ENCODE data around the gene HS6ST3.

HS6ST3 gene

GRCh38 chr13:96573563-96573962, 483.7 kb downstream of the HS6ST3 start:
- no peak for DNase-seq

- DNase-seq: no peak
These were observed 485.8 kb downstream of the HS6ST3 start for GRCh38 chr13:96575423-96576320.

DNA sequence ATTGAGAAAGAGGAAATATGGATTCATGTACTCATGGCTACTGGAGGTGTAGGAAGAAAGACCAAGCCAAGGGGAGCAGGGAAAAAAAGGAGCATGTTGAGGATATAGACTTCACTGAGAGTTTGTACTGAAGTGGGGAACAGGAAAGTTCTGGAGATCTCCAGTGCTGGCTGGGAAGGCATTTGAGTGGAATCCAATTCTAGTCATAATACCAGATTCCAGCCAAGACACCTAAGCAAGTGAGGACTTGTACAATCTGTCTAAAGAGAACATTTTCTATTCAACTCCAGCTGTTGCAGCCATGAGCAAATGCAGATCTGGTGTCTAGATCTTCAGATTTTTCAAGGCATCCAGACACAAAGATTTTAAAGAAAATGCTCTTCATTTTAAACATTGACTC, 491.8 kb downstream of the HS6ST3 start:
- DNase-seq: no peak

GRCh38 chr13:96615252-96615651, 525.3 kb downstream of the HS6ST3 start:
- no peak for DNase-seq

DNA sequence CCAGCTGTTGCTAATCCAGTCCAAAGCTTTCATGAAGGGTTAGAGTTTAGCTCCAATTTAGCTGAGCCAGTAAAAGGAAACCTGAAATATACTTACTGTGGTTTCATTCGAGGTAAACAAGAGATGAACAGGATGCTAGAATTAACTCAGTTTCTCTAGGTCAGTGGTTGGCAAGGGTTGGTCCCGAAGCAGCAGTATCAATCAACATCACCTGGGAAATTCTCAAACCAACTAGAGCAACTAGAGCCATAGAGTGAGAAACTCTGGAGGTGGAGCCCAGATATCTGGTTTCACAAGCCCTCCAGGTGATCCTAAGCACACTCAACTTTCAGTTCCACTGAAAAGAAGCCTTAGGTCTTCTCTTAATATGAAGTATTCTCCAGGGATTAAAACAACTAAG, 527.6 kb downstream of the HS6ST3 start:
- no peak for DNase-seq

GRCh38 chr13:96621634-96622183, 531.8 kb downstream of the HS6ST3 start:
- no peak for DNase-seq

- no peak for DNase-seq
These were observed 539.4 kb downstream of the HS6ST3 start for GRCh38 chr13:96629331-96629730.

- DNase-seq: no peak
These were observed 542.8 kb downstream of the HS6ST3 start for GRCh38 chr13:96632536-96633320.

GRCh38 chr13:96636001-96636709, 546.2 kb downstream of the HS6ST3 start:
- no peak for DNase-seq

DNA sequence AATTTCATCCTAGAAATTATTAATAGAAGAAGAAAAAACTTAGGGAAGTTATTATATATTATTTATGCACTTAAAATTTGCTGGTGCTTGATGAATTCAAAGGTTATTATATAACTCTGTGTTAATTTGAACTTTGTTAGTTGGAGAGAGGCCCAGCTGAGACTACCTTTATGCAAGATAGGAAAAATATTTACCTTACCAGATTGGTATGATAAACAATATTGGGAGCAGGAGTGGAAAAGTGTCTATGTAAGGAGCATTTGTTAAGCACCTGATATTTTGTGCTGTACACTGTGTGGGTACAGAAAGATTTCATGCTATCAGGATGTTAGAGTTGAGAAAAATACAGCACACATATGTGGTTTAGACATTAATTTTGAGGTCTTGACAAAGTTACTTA, 547.1 kb downstream of the HS6ST3 start:
- DNase-seq: no peak

DNA sequence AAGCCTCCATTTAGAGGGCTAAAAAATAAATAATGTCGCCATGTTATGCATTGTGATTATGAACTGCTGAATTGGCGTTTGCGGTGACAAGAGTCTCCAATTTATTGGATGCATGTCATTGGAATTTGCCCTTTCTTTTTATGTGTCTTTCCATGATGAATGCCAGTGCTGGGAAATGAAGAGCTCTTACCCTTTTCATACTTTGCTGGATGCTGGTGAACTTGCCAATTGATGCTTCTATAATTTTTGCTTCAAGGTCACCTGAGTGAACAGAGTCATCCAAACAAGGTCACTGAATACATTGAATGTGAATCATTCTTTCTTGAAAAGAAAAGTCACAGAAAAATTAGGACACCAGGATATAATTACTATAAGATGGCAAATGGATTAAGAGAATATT, 556.2 kb downstream of the HS6ST3 start:
- no peak for DNase-seq

- DNase-seq: no peak
These were observed 556.8 kb downstream of the HS6ST3 start for GRCh38 chr13:96646515-96647211.

DNA sequence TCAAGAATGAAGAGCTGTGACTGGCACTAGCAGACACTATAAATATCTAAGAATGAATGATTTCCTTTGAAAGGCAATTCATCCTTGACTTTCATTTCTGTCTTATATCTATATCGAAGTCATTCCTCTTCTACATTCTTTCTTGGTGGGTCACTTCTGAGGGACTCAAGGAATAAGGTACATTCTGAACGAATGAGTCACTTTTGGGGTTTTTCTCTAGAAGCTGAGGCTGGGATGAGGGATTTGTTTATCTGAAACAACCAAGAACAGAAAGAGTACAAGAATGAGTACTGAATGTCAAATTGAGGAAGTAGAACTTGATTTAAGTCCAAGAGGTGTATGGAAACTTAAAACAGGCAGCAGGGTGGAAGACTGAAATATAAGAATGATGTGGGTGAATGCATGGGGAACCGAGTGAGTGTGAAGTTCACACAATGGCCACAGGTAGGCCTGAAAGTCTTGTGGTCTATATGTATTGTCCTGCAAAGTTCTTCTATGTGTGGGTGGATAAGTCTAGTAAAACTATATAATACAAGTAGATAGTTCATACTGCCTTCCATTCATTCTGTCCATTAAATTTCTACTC, 560.5 kb downstream of the HS6ST3 start:
- DNase-seq: no peak

- DNase-seq: no peak
These were observed 561.7 kb downstream of the HS6ST3 start for GRCh38 chr13:96651598-96651997.

GRCh38 chr13:96652506-96652905, 562.6 kb downstream of the HS6ST3 start:
- no peak for DNase-seq

DNA sequence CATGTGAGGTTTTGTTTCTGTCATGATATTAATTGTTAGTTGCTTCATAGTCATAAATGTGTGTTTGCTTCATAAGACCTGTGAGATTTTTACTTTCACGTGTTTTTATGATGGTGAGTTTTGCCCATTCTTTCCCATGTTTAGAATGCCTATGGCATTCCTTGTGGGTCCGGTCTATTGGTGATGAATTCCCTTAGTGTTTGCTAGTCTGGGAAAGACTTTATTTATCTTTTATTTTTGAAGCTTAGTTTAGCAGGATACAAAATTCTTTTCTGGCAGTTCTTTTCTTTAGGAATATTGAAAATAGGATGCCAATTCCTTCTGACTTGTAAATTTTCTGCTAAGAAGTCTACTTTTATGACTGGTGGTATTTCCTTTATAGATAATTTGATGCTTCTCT, 571.7 kb downstream of the HS6ST3 start:
- DNase-seq: no peak

GRCh38 chr13:96662036-96662435, 572.1 kb downstream of the HS6ST3 start:
- no peak for DNase-seq

GRCh38 chr13:96667294-96668018, 577.5 kb downstream of the HS6ST3 start:
- no peak for DNase-seq

DNA sequence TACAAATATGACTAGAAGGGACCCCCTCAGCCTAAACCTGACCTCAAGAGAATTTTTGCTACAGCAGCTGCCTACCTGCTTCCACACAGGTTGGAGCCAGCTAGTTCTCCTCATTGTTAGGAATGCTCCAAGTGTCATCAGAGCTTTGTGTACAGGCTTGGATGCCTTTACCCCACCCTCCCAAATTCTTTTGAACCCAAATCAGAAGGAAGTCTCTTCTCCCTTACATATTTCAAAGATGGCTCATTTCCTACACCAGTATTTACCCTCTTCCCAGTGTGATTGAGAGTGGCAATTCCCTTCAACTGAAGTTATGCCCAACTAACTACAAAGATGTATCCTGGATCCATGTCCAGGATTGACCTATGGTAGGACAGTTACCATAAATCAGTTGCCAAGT, 581.2 kb downstream of the HS6ST3 start:
- DNase-seq: no peak

DNA sequence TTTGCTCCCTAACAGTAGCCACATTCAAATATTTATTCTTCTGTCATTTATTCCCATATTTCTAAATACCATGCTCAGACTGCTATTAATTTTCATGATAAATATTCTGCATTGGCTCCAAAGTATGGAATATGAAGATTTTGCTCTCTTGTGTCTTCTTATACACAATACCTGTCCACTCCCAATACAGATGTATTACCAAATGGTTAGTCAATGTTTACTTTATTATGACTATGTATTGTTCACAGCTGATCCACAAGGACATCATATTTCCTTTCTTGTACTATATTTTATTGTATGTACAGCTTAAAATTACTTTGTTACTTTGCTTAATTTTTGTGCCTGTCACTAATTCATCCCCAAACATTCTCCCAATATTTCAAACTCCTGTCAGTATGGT, 582.1 kb downstream of the HS6ST3 start:
- no peak for DNase-seq

DNA sequence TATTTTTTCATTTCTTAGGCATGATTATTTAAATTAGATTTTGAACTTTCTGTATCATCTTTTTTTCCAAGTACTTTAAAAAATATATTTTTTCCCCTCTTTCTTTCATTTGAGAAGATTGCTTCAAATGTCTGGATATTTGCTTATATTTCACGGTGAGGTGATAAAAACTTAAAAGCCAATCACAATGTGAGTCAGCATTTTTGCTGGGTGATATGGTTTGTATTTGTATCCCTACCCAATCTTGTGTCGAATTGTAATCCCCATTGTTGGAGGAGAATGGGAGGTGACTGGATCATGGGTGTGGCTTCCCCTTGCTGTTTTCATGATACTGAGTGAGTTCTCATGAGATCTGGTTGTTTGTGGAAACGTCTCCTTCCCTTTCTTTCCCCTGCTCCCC, 583.9 kb downstream of the HS6ST3 start:
- no peak for DNase-seq
